GM13976 (cell line): ENCODE measurements around the gene ZNRF2.
"Not testable (repeated sequence)": the region's sequence is repeated elsewhere in the genome, so short reads cannot be mapped to it uniquely, and the experiment has no call there.

Source experiments
- DNase-seq: peaks from one replicate; pipeline ENCODE4 v3.0.0; 2012; ENCODE audit warnings: low spot score
- in situ Hi-C: fragments of 300-500 bp; cut with MboI; formaldehyde crosslinking; loops from one replicate; pipeline ENCODE4 v1.12.0; 2022; ENCODE audit warnings: low sequenced_read_pairs, mixed read lengths, inconsistent platforms; ENCODE audit not compliant: unreplicated experiment
- TF ChIP-seq, protein P1 (sequence below): IDR thresholded peaks from 2 replicates; pipeline ENCODE4 v1.5.1; 2012; ENCODE audit warnings: borderline replicate concordance, mild to moderate bottlenecking; ENCODE audit not compliant: insufficient read depth; ENCODE audit errors: extremely low read depth, missing control alignments, control extremely low read depth

ZNRF2 gene

DNA sequence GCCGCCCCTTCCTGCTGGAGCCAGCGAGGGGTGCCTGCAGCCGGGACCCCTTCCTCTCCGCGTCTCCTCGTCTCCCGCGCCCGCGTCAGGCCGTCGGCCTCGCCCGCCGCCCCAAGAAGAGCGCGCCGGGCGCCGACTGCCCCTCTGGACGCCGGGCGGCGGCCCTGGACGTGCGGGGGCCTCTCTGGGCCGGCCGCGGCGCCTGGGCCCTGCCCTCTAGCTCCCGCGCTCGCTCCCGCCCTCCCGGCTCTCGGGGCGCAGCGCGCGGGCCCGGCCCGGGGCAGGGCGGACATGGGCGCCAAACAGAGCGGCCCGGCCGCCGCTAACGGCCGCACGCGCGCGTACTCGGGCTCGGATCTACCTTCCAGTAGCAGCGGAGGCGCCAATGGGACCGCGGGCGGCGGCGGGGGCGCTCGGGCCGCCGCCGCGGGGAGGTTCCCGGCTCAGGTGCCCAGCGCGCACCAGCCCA lies 704 bp downstream of the ZNRF2 start:
- in situ Hi-C loops: no loop called here
- TF ChIP-seq, protein P1, sequence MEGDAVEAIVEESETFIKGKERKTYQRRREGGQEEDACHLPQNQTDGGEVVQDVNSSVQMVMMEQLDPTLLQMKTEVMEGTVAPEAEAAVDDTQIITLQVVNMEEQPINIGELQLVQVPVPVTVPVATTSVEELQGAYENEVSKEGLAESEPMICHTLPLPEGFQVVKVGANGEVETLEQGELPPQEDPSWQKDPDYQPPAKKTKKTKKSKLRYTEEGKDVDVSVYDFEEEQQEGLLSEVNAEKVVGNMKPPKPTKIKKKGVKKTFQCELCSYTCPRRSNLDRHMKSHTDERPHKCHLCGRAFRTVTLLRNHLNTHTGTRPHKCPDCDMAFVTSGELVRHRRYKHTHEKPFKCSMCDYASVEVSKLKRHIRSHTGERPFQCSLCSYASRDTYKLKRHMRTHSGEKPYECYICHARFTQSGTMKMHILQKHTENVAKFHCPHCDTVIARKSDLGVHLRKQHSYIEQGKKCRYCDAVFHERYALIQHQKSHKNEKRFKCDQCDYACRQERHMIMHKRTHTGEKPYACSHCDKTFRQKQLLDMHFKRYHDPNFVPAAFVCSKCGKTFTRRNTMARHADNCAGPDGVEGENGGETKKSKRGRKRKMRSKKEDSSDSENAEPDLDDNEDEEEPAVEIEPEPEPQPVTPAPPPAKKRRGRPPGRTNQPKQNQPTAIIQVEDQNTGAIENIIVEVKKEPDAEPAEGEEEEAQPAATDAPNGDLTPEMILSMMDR: no peak
- DNase-seq: peak; percentile 40

DNA sequence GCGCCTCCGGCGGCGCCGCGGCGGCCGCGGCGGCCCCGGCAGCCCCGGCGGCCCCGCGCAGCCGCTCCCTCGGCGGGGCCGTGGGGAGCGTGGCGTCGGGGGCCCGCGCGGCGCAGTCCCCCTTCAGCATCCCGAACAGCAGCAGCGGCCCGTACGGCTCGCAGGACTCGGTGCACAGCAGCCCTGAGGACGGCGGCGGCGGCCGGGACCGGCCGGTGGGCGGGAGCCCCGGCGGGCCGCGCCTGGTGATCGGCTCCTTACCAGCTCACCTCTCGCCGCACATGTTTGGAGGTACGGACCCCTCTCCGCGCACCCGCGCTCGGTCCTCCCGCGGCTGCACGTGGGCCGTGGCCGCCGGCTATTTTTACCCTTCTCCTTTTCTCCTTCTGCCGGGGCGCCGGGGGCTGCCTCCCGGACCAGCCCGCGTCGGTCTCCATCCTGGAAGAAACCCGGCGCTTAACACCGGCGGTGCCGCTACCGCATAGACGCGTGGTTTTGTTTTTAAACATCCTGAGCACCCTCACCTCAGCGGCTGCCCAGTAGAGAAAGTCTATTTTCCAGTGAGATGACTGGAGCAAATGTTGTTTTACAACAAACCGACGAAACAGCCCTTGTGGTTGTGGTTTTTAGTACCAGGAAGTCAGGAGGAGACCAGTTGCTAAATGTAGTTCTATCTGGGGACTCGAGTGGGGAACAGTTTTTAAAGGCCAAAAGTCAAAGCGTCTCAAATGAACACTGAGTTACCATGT lies 1.3 kb downstream of the ZNRF2 start:
- in situ Hi-C loops: no loop called here
- TF ChIP-seq, protein P1: no peak
- DNase-seq: peak; percentile 31

DNA sequence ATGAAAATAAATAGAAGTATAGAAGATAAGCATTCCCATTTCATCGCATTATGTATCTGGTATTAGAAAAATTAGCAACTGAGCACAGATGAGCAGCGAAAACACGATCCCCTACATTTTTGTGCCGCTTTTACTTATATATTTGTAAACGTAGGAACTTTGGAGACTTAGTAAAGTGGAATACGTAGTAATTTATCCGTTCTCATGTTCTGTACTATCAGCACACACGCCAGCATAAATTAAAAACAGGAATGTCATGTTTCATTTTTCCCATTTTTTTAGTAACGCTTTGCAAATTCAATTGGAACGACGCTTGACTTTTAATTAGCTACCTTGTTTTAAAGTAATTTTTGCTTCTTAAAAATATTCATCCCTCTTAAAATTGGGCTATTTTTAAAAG lies 2.4 kb downstream of the ZNRF2 start:
- TF ChIP-seq, protein P1: no peak
- in situ Hi-C loops: no loop called here

DNA sequence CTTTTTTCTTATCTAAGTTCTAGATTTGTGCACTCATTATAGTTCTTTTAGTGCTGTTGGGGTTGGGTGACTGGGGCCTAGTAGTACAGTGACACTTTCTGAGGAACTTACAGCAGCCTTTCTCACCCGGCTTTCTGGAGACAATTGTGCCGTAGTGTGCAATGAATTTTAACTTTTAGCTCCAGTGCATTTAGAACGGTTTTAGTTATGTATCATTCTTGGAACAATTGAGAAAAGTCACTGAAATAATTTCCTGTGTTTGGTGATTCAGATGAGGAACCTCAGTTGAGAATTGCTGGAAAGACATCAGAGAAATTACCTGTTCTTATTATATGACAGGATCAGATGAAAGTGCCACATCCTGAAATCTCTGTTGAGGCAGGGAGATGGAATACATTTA lies 3.2 kb downstream of the ZNRF2 start:
- in situ Hi-C loops: not testable (repeated sequence)

More for the DNA sequence above, 2.4 kb downstream of the ZNRF2 start:
- DNase-seq: no peak

DNA sequence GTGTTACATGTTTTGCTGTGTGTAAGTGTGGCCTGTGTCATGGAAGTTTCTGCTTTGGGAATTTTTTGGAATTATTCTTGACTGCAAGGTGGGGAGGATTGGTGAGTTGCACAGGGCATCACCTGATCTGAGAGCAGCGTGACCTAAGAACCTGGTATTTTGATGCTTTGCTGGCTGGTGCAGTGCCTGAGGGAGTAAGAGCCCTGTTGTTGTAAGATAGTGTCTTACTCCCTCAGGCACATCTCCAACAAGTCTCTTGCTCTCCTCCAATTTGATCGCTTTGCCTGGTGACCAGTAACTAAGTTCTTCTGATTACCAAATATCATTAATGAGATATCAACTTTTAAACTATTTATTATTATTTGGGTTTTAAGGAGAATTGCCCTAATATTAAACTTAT lies 5.2 kb downstream of the ZNRF2 start:
- DNase-seq, in situ Hi-C loops: not testable (repeated sequence)

More for the DNA sequence above, 3.2 kb downstream of the ZNRF2 start:
- not testable (repeated sequence) for DNase-seq

DNA sequence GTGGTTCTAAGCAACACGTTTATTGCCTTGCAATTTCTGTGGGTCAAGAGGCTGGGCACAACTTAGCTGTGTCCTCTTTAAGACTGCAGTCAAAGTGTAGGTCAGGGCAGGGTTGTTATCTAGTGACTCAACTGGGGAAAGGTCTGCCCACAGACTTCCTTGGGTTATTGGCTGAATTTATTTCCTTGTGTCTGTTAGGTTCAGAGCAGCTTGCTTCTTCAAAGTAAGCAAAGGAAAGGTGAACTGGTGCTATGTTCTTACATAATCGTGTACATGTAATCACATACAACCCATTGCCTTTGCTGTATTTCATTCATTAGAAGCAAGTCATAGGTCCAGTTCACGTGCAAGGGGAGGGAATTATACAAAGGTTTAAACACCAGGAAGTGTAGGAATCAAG lies 5.9 kb downstream of the ZNRF2 start:
- in situ Hi-C loops, DNase-seq: not testable (repeated sequence)

DNA sequence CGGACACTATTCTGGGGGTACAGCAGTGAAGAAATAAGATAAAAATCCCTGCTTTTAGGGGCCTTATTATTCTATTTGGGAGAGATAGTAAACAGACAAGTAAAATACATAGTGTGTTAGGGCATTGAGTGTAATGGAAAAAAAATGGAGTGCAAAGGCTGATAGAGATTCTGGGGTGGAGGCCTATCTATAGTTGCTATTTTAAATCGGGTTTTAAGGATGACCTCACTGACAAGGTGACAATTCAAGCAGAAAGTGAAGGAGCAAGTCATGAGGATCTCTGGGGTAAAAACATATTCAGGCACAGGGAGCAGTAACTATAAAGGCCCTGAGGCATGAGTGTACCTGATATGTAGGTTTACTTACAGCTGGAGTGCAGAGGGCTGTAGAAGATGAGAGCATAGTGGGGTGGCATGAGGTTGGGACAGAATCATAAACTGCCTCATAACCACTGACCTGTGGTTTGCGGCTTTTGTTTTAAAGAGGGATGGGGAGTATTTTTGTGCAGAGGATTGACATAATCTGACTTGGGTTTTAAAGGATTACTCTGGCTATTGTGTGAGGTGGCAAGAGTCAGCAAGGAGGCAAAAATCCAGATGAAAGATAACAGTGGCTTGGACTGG lies 8.1 kb downstream of the ZNRF2 start:
- in situ Hi-C loops: not testable (repeated sequence)

DNA sequence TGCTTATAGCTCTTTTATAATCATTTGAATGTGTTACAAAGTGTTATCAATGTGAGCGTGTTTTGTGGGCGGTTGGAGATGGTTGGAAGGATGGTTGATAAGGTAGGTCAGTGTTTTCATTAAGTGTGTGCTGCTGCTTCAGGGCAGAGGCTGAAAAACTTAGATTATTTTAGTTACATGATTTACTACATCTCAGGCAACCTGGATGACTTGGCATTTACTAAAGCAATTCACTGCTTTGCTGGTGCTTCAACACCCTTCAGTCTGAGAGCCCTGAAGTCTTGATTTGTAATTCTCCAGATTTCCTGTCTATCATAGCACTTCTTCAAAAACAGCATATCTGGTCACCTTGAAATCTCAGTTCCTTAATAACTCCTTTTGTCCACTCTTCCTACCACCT lies 11.9 kb downstream of the ZNRF2 start:
- in situ Hi-C loops, DNase-seq: not testable (repeated sequence)

More for the DNA sequence above, 8.1 kb downstream of the ZNRF2 start:
- not testable (repeated sequence) for DNase-seq

DNA sequence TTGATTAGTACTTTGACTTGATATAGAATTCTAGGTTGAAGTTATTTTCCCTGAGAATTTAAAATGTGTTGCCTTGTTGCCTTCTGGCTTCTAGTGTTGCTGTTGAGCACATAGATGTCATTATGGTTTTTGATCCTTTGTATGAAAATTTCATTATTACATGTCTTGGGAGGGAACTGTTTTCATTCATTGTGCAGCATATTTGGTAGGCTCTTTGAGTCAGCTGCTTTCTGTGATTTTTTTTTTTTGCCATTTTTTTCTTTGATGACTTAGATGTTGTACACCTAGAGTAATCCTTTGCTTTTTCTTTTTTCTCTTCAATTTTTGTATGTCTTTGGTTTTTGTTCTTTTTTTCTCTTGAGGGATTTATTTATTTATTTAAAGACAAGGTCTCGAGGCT lies 13.1 kb downstream of the ZNRF2 start:
- in situ Hi-C loops, DNase-seq: not testable (repeated sequence)

DNA sequence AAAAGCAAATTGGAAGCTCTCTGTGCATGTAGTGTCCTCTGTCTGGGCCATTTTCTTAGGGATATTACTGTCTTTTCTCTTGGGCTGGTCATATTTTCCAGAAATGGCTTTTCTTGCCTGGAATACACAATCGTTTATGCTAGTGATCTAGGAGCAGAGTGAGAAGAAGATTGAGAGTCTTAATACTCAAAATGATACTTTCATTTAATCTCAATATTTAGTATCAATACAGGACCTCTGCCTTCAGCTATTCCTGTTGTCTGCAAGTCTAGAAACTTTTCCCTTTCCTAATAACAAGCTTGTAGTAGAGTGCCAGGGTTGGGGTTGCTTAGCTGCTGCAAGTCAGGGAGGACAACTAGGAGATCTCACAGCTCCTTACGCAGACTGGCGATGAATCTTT lies 14.0 kb downstream of the ZNRF2 start:
- not testable (repeated sequence) for DNase-seq

More for the DNA sequence above, 14.0 kb downstream of the ZNRF2 start:
- in situ Hi-C loops: not testable (repeated sequence)
